ENCODE measurements around the gene PLXNB3.

Gene PLXNB3

DNA sequence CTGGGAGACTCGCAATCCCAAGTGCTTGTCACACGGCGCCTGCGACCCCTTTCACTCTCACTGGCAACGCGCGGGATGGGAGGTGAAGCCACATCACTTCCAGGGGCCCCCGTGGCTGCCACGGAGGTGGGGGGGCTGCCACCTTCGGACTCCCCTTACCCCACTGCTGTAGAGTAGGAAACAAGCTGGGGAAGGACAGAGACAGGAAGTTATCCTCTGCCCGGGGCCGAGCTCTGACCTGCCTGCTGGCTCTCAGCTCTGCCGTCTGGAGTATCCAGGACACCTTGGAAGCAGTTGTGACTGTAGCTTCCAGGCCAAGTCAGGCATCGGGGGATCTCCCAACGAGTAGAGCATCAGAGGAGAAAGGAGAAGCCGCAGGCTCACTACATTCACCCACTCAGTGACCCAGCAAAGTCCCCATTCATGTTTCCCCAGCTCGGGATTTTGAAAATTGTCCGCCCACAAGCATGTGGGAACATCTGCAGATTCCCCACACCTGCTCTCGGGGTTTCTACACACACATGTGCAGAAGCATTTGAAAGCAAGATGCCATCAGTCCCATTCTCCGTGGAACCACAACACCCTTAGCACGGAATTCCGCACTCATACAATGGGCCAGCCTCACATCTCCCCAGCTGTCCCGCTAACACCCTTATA, 55.5 kb downstream of the PLXNB3 start:
- DNase-seq: no peak

DNA sequence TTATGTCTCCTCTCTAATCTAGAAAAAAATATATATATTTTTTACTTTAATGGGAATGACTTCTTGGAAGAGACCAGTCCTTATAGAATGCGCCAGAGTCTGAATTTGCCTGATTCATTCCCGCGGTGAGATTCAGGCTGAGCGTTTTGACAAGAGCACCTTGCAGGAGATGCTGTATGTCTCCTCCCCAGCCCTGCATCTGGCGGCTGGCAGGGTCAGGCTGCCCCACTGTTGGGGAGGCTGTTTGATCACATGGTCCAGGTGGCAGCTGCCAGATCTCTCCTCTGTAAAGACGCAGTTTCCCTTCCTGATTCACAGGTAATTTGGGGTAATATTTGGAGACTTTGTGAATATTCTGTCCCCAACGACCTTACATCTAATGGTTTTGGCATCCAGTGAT, 56.6 kb downstream of the PLXNB3 start:
- no peak for DNase-seq

DNA sequence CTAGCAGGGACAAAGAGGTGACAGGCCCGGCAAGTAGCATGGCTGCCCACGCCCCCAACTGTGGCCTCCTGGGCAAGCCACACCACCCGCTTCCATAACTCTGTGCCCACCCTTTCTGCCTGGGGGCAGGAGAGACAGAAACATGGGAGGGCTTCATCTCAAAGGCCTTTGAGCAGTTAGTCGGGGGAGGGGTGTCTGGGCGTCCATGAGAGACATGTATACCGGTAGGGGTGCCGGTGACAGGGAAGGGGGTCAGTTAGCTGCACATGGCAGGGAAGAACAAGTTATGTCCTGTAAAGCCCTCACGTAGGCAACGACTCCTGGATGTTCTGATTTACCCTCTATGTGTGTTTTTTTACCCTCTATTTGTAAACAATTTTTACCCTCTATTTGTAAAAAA, 57.0 kb downstream of the PLXNB3 start:
- no peak for DNase-seq

DNA sequence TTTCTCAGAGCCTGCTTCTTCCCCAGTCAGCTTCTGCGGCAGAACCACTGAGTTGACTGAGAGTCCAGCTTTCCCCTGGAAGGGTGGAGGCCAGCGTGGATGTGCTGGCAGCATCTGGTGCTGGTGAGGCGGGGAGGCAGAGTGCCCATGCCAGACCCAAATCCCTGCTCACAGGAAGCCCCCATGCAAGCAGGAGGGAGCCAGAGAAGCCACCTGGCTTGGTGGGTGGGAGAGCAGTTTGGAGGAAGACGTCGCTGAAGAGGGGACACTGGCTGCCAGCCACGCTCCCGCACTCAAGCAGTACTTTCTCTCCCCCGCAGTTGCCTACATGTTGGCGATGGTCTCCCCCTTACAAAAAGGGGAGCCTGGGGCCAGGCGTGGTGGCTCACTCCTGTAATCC, 60.3 kb downstream of the PLXNB3 start:
- no peak for DNase-seq

DNA sequence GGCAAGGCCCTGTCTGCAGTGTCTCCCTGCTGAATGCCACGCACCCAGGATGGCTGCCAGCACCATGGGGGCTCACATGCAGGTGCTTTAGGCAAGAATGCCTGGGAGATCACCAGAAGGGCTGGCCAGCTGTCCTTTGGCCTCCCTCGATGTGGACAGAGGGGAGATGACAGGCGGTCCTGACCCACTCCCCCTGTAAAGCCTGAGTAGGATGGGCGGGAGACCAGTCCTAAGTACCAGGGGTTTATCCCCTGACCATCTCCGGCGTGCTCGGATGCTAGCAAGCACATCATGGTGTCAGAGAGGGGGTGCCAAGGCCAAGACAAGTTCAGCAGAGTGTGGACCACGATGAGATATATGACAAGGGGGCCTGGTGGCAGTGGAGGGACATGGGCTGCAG, 61.0 kb downstream of the PLXNB3 start:
- no peak for DNase-seq
